HuH-7 (cell line): Measurements from ENCODE around the gene PRMT6.
"Not testable (repeated sequence)": the region's sequence is repeated elsewhere in the genome, so short reads cannot be mapped to it uniquely, and the experiment has no call there.

Experiments
- DNase-seq: peaks from one replicate; pipeline ENCODE4 v3.0.0; 2011; ENCODE audit warnings: low spot score

The PRMT6 gene

GRCh38 chr1:107056426-107057196, at the start of gene PRMT6:
PRMT6 (plus strand) TSS chr1:107056674; CDS start chr1:107056716, 42 bp downstream.
- DNase-seq, result no peak

- DNase-seq, result no peak
These were observed 47.2 kb upstream of the PRMT6 start for GRCh38 chr1:107009281-107009680.

GRCh38 chr1:107010582-107010981, 45.9 kb upstream of the PRMT6 start:
- DNase-seq, result no peak

- no peak for DNase-seq
These were observed 40.0 kb upstream of the PRMT6 start for GRCh38 chr1:107016376-107016978.

GRCh38 chr1:107018445-107018844, 38.0 kb upstream of the PRMT6 start:
- no peak for DNase-seq

GRCh38 chr1:107019166-107019565, 37.3 kb upstream of the PRMT6 start:
- DNase-seq, result no peak

GRCh38 chr1:107038874-107039273, 17.6 kb upstream of the PRMT6 start:
- not testable (repeated sequence) for DNase-seq

GRCh38 chr1:107044310-107045220, 11.9 kb upstream of the PRMT6 start:
- not testable (repeated sequence) for DNase-seq

GRCh38 chr1:107047602-107048001, 8.9 kb upstream of the PRMT6 start:
- DNase-seq, result no peak

GRCh38 chr1:107048241-107048640, 8.2 kb upstream of the PRMT6 start:
- DNase-seq, result no peak

- DNase-seq, result no peak
These were observed 5.2 kb upstream of the PRMT6 start for GRCh38 chr1:107051266-107051665.

GRCh38 chr1:107055919-107056425, 502 bp upstream of the PRMT6 start:
- DNase-seq, result not testable (repeated sequence)

- DNase-seq, result no peak
These were observed 991 bp downstream of the PRMT6 start for GRCh38 chr1:107057197-107058133.

GRCh38 chr1:107058245-107059032, 2.0 kb downstream of the PRMT6 start:
- DNase-seq, result no peak

GRCh38 chr1:107061886-107062285, 5.4 kb downstream of the PRMT6 start:
- DNase-seq, result no peak

- no peak for DNase-seq
These were observed 17.0 kb downstream of the PRMT6 start for GRCh38 chr1:107073493-107073892.

- DNase-seq, result no peak
These were observed 20.4 kb downstream of the PRMT6 start for GRCh38 chr1:107076841-107077240.

GRCh38 chr1:107079249-107079648, 22.8 kb downstream of the PRMT6 start:
- no peak for DNase-seq

- no peak for DNase-seq
These were observed 24.6 kb downstream of the PRMT6 start for GRCh38 chr1:107081102-107081501.

GRCh38 chr1:107091418-107091817, 34.9 kb downstream of the PRMT6 start:
- no peak for DNase-seq
